HK-2 (cell line): Measurements from ENCODE around the gene TLR6.

Experiments used
- DNase-seq: peaks from one replicate; pipeline ENCODE4 v3.0.0-alpha.2; 2018; ENCODE audit not compliant: unreplicated experiment

The TLR6 gene

GRCh38 chr4:38867478-38868058 is 11.0 kb upstream of the TLR6 start, which contains the start of gene FAM114A1:
Gene FAM114A1 (plus strand): TSS chr4:38867806. CDS start chr4:38878079, 10,273 bp downstream.
- DNase-seq = peak; percentile 87

- no peak for DNase-seq
Observed at GRCh38 chr4:38866973-38867477, 10.4 kb upstream of the TLR6 start.

- no peak for DNase-seq
Observed at GRCh38 chr4:38865445-38865844, 8.8 kb upstream of the TLR6 start.

- DNase-seq = no peak
Observed at GRCh38 chr4:38861791-38862190, 5.2 kb upstream of the TLR6 start.

GRCh38 chr4:38860788-38861424 is 4.3 kb upstream of the TLR6 start:
- DNase-seq = peak; percentile 29

- peak; percentile 16 for DNase-seq
Observed at GRCh38 chr4:38859501-38859900, 2.9 kb upstream of the TLR6 start.

GRCh38 chr4:38858097-38858420 is 1.4 kb upstream of the TLR6 start:
- no peak for DNase-seq

GRCh38 chr4:38857354-38858096 is 908 bp upstream of the TLR6 start:
- DNase-seq = peak; percentile 60

- DNase-seq = no peak
Observed at GRCh38 chr4:38856046-38856445, 571 bp downstream of the TLR6 start.

GRCh38 chr4:38855466-38855865 is 1.2 kb downstream of the TLR6 start:
- no peak for DNase-seq

- DNase-seq = no peak
Observed at GRCh38 chr4:38846015-38846414, 10.6 kb downstream of the TLR6 start.

GRCh38 chr4:38842994-38843393 is 13.6 kb downstream of the TLR6 start:
- no peak for DNase-seq

- DNase-seq = no peak
Observed at GRCh38 chr4:38837849-38838248, 18.8 kb downstream of the TLR6 start.

- DNase-seq = no peak
Observed at GRCh38 chr4:38837334-38837733, 19.3 kb downstream of the TLR6 start.

- DNase-seq = no peak
Observed at GRCh38 chr4:38834570-38834969, 22.0 kb downstream of the TLR6 start.

- DNase-seq = no peak
Observed at GRCh38 chr4:38832624-38833528, 23.7 kb downstream of the TLR6 start.

GRCh38 chr4:38832206-38832605 is 24.4 kb downstream of the TLR6 start:
- no peak for DNase-seq

GRCh38 chr4:38831653-38832052 is 25.0 kb downstream of the TLR6 start:
- DNase-seq = no peak

- no peak for DNase-seq
Observed at GRCh38 chr4:38829237-38829636, 27.4 kb downstream of the TLR6 start.

- no peak for DNase-seq
Observed at GRCh38 chr4:38823766-38824165, 32.9 kb downstream of the TLR6 start.

- no peak for DNase-seq
Observed at GRCh38 chr4:38822748-38823303, 33.8 kb downstream of the TLR6 start.

GRCh38 chr4:38821739-38822138 is 34.9 kb downstream of the TLR6 start:
- DNase-seq = no peak
